ENCODE measurements around the gene THRSP.

The THRSP gene

DNA sequence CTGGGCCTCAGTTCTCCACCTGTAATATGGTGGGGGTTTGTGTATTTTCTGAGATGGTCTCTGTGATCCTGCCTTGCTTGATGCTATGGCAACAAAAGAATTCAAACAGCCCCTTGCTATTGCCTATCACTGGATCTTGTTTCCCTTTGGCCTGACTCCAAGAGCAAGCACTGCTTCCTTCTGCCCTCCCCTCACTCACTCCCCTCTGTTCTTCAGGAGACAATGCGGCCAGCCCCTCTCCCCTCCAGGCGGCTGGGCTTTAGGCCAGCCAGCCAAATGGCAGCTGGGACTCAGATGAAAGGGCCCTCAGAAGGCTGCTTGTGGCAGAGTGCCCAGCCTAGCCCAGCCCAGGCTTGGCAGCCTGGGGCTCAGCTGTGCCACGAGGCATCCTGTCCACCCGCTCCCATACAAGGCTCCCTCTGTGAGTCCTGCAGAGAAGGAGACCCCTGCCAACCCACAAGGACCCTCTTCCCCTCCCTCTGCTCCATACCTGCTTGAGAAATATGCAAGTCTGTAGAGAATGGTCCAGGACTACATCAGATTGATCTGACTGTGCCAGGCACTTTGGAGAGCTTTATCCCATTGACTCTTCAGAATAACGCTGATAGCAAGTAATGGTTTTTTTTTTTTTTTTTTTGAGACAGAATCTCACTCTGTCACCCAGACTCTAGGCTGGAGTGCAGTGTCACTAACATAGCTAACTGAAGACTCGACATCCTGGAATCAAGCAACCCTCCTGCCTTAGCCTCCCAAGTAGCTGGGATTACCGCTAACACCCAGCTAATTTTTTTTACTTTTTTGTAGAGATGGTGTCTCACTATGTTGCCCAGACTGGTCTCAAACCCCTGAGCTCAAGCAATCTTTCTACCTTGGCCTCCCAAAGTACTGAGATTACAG, 33.0 kb upstream of the THRSP start:
- TF ChIP-seq ISL1 (CRISPR knock-in tag; IDR thresholded peaks at IDR 0.05) (0 out of 2 replicates have a peak, but pooled peaks have one; percentile 11), ESRRG (CRISPR knock-in tag; IDR thresholded peaks at IDR 0.05) (no peak), ZC3H10 (CRISPR knock-in tag; IDR thresholded peaks at IDR 0.05) (no peak), SNAI2 (CRISPR knock-in tag; IDR thresholded peaks at IDR 0.05) (no peak), CREB5 (CRISPR knock-in tag; IDR thresholded peaks at IDR 0.05; ENCODE audit: low read depth) (no peak), ZNF70 (CRISPR knock-in tag; IDR thresholded peaks at IDR 0.05) (0 out of 2 replicates have a peak, but pooled peaks have one; percentile 5), TCF4 (CRISPR knock-in tag; IDR thresholded peaks at IDR 0.05; ENCODE audit: borderline replicate concordance) (peak; percentile 77; the same call in 1 of the 2 replicates), RARB (CRISPR knock-in tag; IDR thresholded peaks at IDR 0.05) (no peak), ZFP3 (CRISPR knock-in tag; IDR thresholded peaks at IDR 0.05) (no peak), TSHZ2 (CRISPR knock-in tag; IDR thresholded peaks at IDR 0.05) (peak; percentile 80), CSRNP3 (CRISPR knock-in tag; IDR thresholded peaks at IDR 0.05) (no peak), ARNTL (CRISPR knock-in tag; IDR thresholded peaks at IDR 0.05; ENCODE audit: borderline replicate concordance, low read depth) (no peak)
- peak; percentile 92 for ATAC-seq

GRCh38 chr11:78031629-78032028, 32.0 kb upstream of the THRSP start:
- ATAC-seq: no peak

More at GRCh38 chr11:78031629-78032028, 32.0 kb upstream of the THRSP start:
- TF ChIP-seq ZFP30 (CRISPR knock-in tag; IDR thresholded peaks at IDR 0.05) (no peak), TSHZ2 (CRISPR knock-in tag; IDR thresholded peaks at IDR 0.05) (no peak), CSDC2 (CRISPR knock-in tag; IDR thresholded peaks at IDR 0.05) (no peak), PPARA (CRISPR knock-in tag; IDR thresholded peaks at IDR 0.05; ENCODE audit: borderline replicate concordance) (no peak), TOX (CRISPR knock-in tag; IDR thresholded peaks at IDR 0.05; ENCODE audit: borderline replicate concordance) (no peak), PATZ1 (CRISPR knock-in tag; IDR thresholded peaks at IDR 0.05; ENCODE audit: borderline replicate concordance) (no peak), BACH2 (CRISPR knock-in tag; IDR thresholded peaks at IDR 0.05; ENCODE audit: borderline replicate concordance) (no peak), TCF4 (CRISPR knock-in tag; IDR thresholded peaks at IDR 0.05; ENCODE audit: borderline replicate concordance) (no peak), ZNF565 (CRISPR knock-in tag; conservative IDR thresholded peaks at IDR 0.05; ENCODE audit: low read depth) (no peak), CREB5 (CRISPR knock-in tag; IDR thresholded peaks at IDR 0.05; ENCODE audit: low read depth) (no peak), ISL1 (CRISPR knock-in tag; IDR thresholded peaks at IDR 0.05) (no peak)
- TF ChIP-seq, protein P1, sequence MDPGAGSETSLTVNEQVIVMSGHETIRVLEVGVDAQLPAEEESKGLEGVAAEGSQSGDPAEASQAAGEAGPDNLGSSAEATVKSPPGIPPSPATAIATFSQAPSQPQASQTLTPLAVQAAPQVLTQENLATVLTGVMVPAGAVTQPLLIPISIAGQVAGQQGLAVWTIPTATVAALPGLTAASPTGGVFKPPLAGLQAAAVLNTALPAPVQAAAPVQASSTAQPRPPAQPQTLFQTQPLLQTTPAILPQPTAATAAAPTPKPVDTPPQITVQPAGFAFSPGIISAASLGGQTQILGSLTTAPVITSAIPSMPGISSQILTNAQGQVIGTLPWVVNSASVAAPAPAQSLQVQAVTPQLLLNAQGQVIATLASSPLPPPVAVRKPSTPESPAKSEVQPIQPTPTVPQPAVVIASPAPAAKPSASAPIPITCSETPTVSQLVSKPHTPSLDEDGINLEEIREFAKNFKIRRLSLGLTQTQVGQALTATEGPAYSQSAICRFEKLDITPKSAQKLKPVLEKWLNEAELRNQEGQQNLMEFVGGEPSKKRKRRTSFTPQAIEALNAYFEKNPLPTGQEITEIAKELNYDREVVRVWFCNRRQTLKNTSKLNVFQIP (CRISPR knock-in tag; IDR thresholded peaks at IDR 0.05; ENCODE audit: borderline replicate concordance, low read depth): no peak
